ACHN (cell line): ENCODE results near the gene CNTN4.

ENCODE experiments used
- DNase-seq: peaks from one replicate; pipeline ENCODE4 v3.0.0-alpha.2; 2015
- in situ Hi-C: cut with HindIII; loops from 2 replicates; pipeline ENCODE4 v1.10.0; 2017; ENCODE audit warnings: low sequenced_read_pairs, low pct_ligation_motif_present, low pct_unique_long_range_greater_than_20kb

CNTN4 gene

GRCh38 chr3:2244137-2244536 is 145.5 kb downstream of the CNTN4 start:
- in situ Hi-C loops = no loop called here

GRCh38 chr3:2246873-2247648 is 148.4 kb downstream of the CNTN4 start:
- in situ Hi-C loops = no loop called here
- no peak for DNase-seq

More at GRCh38 chr3:2244137-2244536, 145.5 kb downstream of the CNTN4 start:
- DNase-seq = no peak

GRCh38 chr3:2247831-2248230 is 149.2 kb downstream of the CNTN4 start:
- DNase-seq = no peak
- in situ Hi-C loops = no loop called here

DNA sequence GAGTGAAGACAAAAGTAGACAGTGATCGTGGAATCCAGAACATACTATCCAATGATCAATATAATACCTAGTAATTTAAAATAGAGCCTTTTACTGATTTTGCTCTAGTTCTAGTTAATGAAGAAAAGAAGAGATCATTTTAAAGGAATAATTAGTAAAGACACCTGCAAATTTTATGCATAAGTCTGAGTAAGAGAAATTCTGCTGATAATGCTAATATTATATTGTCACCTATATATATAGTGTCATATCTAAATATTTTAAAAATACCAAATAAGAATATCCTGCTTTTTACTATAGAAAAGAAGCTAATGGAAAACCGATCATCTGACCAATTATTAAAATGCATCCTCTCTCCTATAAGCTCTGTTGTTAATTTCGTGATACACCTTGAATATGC is 152.1 kb downstream of the CNTN4 start:
- DNase-seq = no peak
- in situ Hi-C loops = no loop called here

DNA sequence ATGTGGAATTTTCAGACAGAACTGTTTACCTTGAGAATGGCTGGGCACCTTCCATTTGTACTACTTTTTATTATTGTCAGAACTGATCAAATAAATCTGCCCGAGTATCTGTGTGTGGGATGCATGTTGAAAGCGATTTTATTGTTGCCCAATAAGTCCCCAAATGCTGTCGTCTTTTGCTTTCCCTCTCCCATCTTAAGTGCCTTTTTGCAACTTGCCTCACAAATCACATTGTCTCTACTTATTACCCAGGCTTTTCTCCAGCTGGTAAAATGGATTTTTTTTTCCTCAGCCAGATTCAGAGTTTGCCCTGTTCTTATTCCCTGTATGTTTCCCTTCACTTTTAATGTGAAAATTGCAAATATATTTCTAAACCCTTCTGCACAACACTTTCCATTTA is 163.1 kb downstream of the CNTN4 start:
- in situ Hi-C loops = no loop called here
- no peak for DNase-seq

GRCh38 chr3:2262204-2262603 is 163.5 kb downstream of the CNTN4 start:
- in situ Hi-C loops = no loop called here
- DNase-seq = no peak

GRCh38 chr3:2266606-2267005 is 167.9 kb downstream of the CNTN4 start:
- in situ Hi-C loops = no loop called here
- DNase-seq = no peak

DNA sequence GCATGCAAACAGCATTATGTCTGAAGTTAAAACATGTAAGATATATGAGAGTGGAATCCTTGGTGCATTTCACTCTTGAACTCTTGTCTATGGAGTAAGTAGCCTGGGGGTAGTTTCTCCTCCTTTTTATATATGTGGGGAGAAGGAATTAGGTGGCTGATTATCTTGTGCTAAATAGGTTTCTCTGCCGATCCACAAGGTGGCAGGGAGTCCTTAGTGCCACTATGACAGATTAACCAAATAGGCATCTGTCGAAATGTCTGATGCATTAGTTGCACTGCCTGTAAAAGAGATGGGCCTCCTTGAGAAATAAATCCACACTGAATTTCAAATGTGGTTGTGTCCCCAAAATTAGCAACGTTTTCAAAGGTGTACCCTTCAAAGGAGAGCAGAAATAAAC is 170.1 kb downstream of the CNTN4 start:
- DNase-seq = peak; percentile 1
- in situ Hi-C loops = no loop called here

- DNase-seq = no peak
- in situ Hi-C loops = no loop called here
These were observed 175.9 kb downstream of the CNTN4 start for GRCh38 chr3:2274526-2274925.

GRCh38 chr3:2283818-2284217 is 185.2 kb downstream of the CNTN4 start:
- in situ Hi-C loops = no loop called here
- no peak for DNase-seq

GRCh38 chr3:2300938-2301337 is 202.3 kb downstream of the CNTN4 start:
- no peak for DNase-seq
- in situ Hi-C loops = no loop called here

DNA sequence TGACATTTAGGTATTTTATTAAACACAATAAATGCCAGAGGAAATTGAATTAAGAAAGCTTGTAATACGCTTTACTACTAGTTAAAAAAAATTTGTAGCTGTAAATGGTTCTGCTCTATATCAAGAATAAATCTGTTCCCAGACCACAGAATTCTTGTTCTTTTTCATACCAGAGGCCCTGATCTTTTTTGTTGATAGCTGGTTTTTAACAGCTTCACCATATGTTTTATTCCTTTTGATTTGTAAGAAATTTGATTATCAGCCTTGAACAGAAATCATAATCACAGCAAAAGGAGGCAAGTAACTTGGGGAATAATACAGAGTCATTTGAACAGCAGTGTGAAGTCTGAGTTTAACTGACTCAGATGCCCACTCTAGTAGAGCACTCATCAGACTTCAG is 202.7 kb downstream of the CNTN4 start:
- no peak for DNase-seq
- in situ Hi-C loops = no loop called here

GRCh38 chr3:2303566-2303965 is 204.9 kb downstream of the CNTN4 start:
- DNase-seq = peak; percentile 38
- in situ Hi-C loops = no loop called here

- in situ Hi-C loops = no loop called here
- DNase-seq = no peak
These were observed 212.4 kb downstream of the CNTN4 start for GRCh38 chr3:2311022-2311421.

DNA sequence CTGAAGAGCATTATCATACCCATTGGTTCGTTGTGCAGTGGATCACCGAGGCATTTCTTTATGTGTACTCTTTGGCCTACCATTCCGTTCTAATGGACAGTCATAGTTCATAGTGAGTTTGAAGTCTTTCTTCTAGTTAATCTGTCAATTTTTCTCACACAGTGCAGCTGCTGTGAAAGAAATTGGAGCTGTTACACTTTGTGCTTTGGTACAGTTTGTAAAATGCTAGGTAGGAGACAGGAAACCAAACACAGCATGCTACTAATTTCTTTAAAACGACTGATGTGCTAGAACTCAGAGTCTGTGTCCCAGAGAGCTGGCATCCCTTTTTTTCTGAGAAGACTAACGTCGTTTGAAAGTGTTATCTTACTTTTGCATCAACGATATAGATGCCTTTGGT is 218.9 kb downstream of the CNTN4 start:
- in situ Hi-C loops = no loop called here
- no peak for DNase-seq

DNA sequence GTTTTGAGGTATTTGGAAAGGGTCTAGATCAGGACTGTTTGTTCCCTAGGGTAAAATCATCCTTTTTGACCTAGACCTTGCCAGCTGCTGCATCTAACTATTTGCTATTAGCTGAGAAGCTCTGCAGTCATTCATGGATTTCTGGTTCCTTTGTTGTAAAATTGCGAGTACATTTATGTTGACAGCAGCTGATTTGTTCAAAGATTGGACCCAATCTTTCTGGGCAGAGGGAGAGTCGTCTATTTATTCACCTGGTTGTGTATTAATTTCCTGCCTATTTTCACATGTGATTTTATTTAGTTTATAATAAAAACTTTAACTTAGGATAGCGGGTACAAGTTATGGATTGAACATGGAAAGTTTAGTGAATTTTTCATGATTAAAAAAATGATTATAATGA is 236.3 kb downstream of the CNTN4 start:
- no peak for DNase-seq
- in situ Hi-C loops = no loop called here

GRCh38 chr3:2343031-2343682 is 244.5 kb downstream of the CNTN4 start:
- in situ Hi-C loops = no loop called here

DNA sequence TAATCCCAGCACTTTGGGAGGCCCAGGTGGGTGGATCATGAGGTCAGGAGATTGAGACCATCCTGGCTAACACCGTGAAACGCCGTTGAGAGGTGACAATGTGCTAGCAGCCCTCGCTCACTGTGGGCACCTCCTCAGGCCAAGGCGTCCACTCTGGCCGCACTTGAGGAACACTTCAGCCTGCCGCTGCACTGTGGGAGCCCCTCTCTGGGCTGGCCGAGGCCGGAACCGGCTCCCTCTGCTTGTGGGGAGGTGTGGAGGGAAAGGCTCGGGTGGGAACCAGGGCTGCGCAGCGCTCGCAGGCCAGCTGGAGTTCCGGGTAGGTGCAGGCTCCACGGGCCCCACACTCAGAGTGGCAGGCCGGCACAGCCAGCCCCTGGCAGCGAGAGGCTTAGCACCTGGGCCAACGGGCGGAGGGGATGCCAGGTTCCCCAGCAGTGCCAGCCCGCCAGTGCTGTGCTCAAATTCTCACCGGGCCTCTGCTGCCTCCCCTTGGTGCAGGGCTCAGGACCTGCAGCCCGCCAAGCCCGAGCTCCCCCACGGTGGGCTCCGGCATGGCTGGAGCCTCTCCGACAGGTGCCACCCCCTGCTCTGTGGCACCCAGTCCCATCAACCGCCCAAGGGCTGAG is 253.6 kb downstream of the CNTN4 start:
- in situ Hi-C loops = no loop called here
- no peak for DNase-seq

More at GRCh38 chr3:2343031-2343682, 244.5 kb downstream of the CNTN4 start:
- DNase-seq = no peak

DNA sequence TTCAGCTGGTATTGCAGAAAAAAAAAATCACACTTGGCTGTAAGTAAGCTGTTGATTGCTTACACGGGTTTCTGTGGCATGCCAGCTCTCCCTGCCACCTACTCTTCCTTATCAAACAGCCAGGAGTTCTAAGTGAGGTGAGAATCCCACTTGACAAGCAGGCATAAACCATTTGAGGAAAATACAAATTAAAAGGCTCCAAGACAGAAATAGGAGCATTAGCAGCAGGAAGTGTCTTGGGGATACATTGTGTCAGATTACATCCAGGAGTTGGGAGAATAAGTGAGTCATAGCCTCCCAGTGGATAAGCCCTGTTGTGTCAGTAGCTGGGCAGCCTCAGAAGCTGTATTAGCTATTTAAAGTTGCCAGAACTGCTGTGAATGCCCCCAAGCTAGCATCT is 256.0 kb downstream of the CNTN4 start:
- no peak for DNase-seq
- in situ Hi-C loops = no loop called here
